DMS114 treated with DMSO at 0.1 percent for 48 hours (cell line): ENCODE results near the gene GTF2A1L.
"Not testable (repeated sequence)": the region's sequence is repeated elsewhere in the genome, so short reads cannot be mapped to it uniquely, and the experiment has no call there.

ENCODE experiments used
- DNase-seq: peaks from one replicate; lab custom pipeline; 2025; ENCODE audit not compliant: unreplicated experiment; lab: John Stamatoyannopoulos, UW

Gene GTF2A1L, protein sequence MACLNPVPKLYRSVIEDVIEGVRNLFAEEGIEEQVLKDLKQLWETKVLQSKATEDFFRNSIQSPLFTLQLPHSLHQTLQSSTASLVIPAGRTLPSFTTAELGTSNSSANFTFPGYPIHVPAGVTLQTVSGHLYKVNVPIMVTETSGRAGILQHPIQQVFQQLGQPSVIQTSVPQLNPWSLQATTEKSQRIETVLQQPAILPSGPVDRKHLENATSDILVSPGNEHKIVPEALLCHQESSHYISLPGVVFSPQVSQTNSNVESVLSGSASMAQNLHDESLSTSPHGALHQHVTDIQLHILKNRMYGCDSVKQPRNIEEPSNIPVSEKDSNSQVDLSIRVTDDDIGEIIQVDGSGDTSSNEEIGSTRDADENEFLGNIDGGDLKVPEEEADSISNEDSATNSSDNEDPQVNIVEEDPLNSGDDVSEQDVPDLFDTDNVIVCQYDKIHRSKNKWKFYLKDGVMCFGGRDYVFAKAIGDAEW

DNA sequence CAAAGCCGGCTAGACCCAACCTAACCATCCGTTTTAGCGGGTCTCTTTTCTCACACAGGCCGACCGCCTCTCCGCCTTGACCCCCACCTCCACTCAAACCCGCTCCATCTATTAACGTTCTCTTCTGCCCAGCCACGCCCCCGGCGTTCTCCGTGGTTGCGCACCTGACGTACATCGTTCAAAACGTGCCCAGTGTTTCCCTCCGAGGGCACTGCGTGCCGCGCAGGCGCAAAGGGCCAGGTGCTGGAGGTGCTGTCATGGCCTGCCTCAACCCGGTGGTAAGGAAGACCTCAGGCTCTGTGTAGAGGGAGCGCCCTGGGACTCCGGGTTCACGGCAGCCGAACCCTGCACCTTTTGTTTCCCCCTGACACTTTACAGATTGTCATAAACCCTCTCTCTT, at the start of gene GTF2A1L:
Gene GTF2A1L, plus strand, starts transcription at position 239 of the 400 bp plus-strand sequence. Its CDS starts 19 bp downstream, at position 258.
- DNase-seq: no peak

DNA sequence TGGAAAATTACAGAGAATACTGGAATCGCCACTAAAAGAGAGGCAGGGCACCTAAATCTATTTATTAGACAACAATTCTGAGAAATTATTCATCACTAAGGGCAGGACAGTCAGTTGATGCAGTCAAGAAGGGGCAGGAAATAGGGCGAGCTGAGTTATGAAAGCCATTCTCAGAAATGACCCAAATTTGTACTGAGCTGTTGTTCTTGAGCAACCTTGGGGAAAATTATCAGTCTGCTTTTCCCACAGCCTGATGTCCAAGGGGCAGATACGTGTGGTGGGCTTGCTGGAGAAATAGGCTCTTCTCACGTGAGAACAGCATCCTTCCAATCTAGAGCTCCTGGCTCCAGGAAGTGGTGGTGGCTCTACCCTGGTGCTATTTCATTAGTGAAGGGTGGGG, 49.1 kb upstream of the GTF2A1L start:
- DNase-seq: no peak

DNA sequence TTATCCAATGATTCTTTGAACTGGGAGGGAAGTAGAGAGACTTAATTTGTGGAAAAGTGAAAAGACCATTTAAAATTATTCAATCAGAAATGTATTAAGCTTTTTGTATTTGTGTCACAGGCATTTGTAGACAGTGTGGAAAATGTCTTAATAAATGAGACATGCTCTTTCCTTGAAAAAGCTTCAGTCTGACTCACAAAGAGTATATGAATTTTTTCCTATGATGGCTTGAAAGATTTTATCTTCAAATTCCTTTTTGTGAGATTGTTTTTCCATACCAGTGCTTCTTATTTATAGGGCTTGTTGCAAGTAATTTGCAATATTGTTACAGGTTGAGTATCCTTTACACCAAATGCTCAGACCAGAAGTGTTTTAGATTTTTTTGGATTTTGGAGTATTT, 48.2 kb upstream of the GTF2A1L start:
- no peak for DNase-seq

DNA sequence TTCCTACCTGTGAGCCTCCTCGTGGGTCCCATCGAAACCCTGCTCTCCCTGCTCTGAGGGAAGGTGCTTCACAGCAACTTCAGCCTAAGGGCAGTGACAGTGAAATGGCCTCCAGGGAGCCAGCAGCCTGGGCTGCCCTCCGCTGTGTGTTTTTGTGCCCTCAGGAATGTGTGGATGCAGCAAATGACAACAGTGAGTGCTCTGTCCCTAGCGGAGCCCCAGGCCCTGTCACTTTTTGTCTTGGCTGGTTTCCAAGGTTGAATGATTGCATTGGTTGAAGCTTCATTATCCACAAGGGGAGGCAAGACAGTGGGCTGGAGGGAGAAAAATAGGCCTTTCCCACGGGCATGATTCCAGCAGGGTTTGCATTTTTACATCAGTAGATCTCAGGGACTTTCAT, 44.8 kb upstream of the GTF2A1L start:
- DNase-seq: no peak

DNA sequence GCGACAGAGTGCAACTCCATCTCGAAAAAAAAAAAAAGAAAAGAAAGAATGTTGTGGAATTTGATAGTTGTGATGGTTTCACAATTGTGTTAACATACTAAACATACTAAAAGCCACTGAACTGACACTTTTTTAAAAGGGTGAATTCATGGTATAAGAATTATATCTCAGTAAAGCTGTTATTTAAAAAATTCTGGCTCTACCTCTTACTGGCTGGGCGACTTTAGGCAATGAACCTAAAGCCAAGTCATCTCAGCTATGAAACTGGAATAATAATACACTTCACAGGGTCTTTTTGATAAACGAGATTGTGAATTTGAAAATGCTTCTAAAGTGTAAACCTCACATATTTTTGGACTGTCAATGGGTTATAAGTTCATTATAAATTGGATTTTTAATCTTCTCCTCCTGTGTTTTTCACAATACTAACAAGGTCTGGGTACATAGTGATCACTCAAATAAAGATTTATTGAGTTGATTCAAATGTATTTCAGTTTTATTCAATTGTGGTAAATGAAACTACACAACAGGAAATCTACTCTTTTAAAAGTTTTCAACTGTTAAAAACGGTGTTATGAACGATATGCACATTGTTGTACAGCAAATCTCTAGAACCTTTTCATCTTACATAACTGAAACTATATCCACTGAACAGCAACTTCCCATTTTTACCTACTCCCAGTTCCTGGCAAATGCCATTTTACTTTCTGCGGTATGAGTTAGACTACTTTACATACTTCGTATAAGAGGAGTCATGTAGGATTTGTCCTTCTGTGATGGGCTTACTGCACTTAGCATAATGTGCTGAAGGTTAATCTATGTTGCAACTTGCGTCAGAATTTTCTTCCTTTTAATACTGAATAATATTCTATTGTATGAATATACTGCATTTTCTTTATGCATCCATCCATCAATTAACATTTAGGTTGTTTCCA, 43.0 kb upstream of the GTF2A1L start:
- DNase-seq: no peak

DNA sequence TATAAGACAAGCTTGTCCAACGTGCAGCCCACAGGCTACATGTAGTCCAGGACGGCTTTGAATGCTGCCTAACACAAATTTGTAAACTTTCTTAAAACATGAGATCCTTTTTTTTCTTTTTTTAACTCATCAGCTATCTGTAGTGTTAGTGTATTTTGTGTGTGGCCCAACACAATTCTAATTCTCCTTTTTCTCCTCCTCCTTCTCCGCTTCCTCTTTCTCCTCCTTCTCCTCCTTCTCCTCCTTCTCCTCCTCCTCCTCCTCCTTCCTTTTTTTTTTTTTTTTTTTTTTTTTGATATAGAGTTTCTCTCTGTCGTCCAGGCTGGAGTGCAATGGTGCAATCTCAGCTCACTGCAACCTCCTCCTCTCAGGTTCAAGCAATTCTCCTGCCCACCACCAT, 39.3 kb upstream of the GTF2A1L start:
- no peak for DNase-seq

DNA sequence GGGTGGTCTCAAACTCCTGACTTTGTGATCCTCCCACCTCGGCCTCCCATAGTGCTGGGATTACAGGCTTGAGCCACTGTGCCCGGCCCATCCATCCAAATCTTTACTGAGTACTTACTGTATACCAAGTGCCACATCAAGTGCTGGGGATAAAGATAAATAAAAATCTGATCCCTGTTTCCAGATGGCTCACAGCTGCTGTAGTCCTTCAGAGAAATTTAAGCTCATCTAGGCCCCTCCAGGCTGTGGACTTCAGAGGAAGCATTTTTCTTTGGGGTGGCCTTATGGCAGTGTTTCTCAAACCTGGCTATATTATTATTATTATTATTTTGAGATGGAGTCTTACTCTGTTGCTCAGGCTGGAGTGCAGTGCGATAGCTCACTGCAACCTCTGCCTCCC, 33.7 kb upstream of the GTF2A1L start:
- no peak for DNase-seq

DNA sequence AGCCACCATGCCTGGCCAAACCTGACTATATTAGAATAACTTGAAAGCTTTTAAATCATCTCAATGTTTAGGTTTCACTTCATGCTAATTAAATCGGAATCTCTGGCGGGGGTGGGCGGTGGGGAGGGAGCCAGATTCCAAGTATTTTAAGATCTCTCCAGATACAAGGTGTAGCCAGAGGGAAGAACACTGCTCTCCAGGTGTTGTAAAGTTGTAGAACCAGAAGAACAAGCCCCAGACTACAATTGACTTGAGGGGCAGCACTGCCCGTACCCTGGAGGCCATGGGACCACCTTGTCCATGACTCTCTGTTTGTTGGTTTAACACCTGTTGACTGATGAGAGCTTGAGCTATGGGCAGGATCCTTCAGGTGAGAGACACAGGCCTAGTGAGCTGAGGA, 33.1 kb upstream of the GTF2A1L start:
- no peak for DNase-seq

DNA sequence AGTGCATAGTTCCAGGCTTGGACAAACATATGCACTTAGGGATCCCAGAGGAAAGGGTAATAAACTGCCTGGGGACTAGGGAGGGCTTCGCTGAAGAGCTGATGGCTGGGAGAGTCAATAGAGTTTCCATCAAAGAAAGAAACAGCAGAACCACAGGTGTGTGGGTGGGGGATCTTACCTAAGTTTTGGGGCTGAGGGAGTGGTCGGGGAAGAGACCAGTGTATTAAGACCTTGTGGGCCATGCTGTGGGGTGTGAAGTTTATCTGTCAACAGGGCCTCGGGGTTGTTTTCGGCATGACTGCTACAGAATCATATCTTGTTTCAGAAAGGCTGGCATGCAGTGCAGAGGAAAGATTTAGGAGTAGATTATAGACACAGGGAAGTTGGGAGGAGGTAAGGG, 31.2 kb upstream of the GTF2A1L start:
- DNase-seq: no peak

DNA sequence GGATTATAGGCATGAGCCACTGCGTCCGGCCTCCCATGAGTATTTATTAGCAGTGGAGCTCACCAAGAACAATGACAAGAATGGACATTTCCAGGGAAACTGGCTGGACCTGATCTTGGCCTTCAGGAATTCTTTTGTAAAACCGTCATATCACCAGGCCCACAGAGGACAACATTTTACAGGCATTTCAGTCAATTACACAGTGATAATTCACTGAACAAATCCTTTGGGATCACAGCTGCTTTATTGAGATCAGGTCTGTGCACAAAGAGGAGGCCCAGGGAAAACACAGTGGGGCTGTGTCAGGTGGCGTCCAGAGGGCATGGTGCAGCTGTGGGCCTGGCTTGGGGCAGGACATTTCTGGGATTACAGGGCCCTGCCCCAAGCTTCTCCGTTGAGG, 30.1 kb upstream of the GTF2A1L start:
- DNase-seq: no peak

DNA sequence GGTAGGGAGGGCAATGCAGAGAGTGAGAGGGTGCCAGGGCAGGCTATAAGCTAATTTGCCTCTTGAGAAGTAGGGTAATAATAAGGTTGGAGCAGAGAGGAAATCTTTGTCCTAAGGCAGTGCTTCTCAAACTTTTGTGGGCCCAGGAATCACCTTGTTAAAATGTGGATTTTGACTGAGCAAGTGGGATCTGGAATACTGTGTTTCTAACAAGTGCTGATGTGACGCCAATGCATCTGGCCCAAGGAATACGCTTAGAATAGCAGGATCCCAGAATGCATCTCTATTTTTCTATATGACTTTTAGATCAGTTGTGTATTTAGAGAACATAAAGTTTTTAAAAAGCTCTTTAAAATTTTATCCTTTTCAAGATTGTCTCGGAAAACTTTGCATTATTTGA, 29.7 kb upstream of the GTF2A1L start:
- no peak for DNase-seq

DNA sequence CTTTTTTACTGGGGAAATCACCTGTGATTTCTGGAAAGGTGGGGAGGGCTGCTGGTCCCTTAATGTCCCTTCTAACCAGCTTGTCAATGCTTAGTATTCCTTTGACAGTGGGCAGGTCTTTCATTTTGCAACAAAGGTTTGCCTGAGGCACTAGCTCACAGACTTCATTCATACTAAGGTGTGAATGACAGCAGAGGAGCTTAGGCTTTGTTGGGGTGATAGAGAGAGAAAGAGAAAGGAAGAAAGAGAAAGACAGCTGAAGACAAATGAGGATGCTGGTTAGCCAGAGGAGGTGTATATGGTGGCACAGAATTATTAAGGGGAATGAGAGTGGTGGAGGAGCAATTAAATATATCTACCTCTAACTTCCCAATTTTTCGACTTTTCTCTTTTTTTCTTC, 28.9 kb upstream of the GTF2A1L start:
- DNase-seq: no peak

DNA sequence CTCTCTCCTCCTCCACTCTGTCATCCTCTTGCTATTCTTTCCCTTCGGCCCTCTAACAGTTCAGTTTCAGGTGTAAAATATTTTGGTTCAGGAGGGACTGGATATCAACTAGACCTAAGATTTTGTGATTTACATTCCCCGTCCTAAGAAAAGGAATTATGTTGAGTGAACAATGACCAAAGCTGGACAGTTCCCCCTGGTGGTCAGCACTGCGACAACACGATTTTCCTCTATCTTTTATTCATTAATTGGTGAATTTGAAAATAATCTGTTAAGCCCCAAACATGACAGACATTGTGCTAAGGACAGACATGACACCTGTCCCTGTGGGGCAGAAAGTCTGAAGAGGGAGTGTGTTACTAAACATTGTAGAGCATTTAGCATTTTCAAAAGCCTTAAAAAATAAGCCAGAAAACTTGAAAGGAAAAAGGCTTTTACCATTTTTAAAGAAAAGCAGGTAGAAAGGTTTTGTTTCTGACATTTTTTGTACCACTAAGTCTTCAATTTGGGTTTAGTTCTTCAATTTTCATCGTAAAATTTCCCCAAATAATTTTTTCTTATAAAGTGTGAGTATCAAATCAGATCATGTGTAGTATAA, 28.4 kb upstream of the GTF2A1L start:
- peak; percentile 33 for DNase-seq

DNA sequence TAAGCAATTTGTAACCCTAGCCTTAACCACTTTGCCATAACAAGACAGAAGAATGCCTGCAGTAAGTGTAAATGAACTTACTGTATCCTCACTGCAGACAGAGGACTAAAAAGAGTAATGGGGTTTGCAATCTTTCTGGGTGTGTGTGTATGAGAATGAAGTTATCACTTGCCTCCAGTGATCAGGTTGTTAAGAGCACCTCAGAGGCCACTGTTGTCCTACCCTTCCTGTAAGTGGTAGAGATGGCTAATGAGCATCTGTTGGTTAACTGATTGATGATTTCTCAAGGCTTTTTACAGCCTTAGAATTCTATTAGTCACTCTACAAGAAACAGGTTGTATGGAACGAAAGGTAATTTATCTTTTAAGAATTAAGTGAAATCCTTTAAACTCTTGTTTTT, 27.6 kb upstream of the GTF2A1L start:
- no peak for DNase-seq

DNA sequence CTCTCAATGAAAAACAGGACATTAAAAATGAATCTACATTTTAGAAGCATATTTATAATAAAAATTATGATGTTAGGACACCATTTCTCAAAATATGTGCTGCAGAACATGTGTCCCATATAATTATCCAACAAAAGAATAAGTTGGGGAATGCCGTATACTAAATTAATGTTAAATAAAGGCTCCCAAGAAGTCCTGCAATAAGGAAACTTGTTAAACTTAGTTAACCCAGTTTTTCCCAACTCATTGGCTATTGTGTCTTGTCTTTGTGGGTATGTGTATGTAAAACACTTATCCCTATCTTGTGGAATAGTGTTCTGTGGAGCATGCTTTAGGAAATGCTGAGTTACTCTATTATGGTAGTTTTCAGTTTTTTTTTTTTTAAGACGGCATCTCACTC, 25.6 kb upstream of the GTF2A1L start:
- no peak for DNase-seq

DNA sequence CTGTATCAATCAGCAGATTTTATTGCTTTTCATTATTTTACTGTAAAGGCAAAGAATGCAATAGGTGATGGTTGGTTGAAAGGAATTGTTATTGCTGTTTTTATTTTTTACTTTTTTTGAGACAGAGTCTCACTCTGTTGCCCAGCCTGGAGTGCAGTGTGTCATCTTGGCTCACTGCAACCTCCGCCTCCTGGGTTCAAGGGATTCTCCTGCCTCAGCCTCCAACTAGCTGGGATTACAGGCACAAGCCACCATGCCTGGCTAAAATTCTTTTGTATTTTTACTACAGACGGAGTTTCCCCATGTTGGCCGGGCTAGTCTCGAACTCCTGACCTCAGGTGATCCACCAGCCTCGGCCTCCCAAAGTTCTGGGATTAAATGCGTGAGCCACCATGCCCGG, 20.9 kb upstream of the GTF2A1L start:
- DNase-seq: not testable (repeated sequence)

DNA sequence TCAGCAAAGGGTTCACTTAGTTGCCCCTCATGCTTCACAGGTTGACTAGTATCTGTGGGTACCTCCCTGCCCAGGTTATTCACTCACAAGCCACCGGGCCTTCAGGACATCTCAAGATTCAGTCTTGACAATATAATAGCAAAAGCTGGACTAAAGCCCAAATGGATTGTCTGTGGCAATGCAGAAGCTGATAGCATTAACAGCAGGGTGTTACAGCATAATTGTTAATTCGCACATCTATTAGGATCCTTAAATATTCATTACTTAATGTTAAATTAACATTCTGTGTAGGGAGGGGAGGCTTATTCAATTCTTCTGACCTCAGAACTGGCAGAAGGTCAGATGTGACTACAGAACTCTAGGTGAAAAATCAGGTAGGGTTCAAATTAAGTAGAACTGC, 20.2 kb upstream of the GTF2A1L start:
- no peak for DNase-seq

DNA sequence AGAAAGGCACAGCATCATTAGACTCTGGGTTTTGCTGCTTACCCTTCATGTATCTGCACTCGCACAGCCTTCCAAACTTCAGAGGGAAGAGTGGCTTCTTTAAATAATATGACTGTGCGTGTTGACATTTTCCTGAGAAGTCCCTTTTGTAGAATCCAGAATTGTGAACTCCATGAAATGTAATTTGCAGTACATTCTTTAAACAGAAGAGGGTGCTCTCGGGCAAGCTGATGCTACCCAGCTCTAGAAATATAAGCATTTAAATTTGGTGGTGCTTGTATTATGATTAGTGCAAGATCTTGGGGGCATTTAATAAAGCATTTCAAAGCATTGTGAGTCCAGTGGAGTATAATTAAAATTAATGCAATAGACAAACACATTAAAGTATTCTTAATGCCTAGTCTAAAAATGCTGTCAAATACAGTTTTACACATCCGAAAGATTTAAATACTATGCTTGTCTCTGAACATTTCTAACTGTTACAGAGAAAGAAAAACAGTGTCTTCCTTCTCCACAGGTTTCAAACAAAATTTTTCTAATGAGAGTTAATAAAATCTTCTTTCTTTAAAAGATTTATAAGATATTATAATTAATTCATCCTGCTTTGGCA, 17.3 kb upstream of the GTF2A1L start:
- DNase-seq: peak; percentile 5

DNA sequence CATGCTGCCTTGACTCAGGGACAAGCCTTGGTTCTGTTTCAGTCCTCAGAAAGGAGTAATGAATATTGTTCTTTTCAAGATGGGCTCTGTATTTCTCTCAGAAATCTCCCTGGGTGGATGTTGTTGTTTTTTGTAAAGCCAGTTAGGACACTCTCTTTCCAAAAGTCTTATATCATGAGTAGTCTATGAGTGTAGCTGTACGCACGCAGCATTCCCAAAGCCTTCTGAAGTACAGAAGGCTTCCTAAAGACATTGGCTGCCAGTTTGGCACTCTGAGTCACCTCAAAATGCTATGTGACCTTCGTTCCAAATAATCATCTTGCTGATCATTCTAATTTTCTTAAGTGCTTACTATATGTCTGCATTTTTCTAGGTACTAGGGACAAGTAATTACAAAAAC, 16.7 kb upstream of the GTF2A1L start:
- no peak for DNase-seq

DNA sequence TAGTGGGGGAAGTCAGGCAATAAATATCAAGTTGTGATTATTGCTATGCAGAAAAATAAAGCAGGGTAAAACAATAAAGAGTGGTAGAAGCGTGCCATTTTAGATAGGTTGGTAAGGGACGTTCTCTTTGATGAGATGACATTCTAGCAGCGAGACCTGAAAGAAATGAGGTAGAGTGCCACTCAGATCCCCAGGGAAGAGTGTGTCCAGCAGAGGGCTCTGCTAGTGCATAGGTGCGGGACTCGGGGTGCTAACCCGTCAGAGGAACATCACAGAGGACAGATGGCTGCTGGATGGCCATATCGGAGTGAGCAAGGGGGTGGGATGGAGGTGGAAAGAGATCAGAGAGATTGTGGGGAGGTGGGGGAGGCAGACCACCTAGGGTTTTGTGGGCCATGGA, 16.3 kb upstream of the GTF2A1L start:
- no peak for DNase-seq

DNA sequence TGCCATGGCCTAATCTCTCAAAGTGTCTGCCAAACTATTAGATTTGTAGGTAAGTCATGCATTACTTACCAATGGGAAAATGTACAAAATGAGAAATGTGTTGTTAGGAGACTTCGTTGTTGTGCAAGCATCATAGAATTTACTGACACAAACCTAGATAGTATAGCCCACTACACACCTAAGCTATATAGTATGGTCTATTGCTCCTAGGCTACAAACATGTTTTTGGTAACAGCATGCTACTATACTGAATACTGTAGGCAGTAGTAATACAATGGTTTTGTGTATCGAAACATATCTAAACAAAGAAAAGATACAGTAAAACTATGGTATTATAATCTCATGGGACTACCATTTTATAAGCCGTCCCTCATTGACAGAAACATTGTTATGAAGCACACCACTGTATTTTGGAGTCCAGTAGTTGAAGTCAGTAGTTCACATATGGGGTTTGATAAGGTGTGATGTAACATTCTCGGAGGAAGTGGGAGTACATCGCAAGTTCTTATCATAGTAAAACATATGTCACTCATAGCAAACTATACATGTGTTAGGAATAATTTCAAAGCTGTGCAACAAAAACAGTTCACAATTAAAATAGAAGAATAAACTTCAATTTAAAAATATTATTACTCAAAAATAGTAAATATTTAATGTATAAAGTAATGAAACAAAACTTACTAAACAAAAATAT, 12.0 kb upstream of the GTF2A1L start:
- DNase-seq: no peak
